ENCODE data around the gene GRK6.

DNA sequence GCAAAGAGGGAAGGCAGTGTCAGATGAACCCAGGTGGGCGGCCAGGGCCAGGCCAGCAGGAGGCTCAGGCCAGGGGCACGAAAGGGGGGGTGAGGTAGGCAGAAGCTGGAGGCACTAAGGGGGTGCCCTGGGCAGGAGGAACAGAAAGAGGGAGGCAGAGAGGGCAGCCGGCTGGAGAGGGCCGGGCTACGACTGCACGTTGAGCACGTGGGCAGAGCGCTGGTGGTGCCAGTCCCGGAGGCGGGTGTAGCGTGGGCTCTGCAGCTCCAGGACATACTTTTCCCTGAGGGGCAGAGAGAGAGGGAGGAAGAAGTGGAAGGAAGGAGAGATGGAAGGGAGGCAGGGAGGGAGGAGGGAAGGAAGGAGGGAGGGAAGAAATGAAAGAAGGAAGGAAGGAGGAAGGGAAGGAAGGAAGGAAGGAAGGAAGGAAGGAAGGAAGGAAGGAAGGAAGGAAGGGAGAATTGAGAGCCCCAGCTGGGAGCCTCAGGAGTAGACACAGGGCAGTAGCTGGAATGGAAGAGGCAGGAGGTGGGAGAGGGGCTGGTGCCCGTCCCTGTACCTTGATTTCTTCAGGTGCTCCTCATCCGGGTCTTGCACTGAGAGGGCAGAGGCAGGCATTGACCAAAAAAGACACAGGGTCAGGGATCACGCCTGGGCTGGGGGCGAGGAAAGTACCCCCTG is 64.0 kb downstream of the GRK6 start:
- TF ChIP-seq, protein P1, sequence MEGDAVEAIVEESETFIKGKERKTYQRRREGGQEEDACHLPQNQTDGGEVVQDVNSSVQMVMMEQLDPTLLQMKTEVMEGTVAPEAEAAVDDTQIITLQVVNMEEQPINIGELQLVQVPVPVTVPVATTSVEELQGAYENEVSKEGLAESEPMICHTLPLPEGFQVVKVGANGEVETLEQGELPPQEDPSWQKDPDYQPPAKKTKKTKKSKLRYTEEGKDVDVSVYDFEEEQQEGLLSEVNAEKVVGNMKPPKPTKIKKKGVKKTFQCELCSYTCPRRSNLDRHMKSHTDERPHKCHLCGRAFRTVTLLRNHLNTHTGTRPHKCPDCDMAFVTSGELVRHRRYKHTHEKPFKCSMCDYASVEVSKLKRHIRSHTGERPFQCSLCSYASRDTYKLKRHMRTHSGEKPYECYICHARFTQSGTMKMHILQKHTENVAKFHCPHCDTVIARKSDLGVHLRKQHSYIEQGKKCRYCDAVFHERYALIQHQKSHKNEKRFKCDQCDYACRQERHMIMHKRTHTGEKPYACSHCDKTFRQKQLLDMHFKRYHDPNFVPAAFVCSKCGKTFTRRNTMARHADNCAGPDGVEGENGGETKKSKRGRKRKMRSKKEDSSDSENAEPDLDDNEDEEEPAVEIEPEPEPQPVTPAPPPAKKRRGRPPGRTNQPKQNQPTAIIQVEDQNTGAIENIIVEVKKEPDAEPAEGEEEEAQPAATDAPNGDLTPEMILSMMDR (conservative IDR thresholded peaks at IDR 0.05; ENCODE audit: low read depth, low read length): no peak
- TF ChIP-seq POLR2A (IDR thresholded peaks at IDR 0.05; ENCODE audit: low read depth, low read length) (no peak), RFX5 (IDR thresholded peaks at IDR 0.05; ENCODE audit: low read depth, low read length) (no peak), FOS (IDR thresholded peaks at IDR 0.05; ENCODE audit: low read depth, low read length) (no peak), RAD21 (IDR thresholded peaks at IDR 0.05; ENCODE audit: low read length) (no peak), RCOR1 (IDR thresholded peaks at IDR 0.05; ENCODE audit: insufficient replicate concordance, low read length) (no peak), CEBPB (IDR thresholded peaks at IDR 0.05; ENCODE audit: low read depth, low read length) (no peak), BHLHE40 (IDR thresholded peaks at IDR 0.05; ENCODE audit: low read depth, low read length) (no peak)
- TF ChIP-seq, protein P2, sequence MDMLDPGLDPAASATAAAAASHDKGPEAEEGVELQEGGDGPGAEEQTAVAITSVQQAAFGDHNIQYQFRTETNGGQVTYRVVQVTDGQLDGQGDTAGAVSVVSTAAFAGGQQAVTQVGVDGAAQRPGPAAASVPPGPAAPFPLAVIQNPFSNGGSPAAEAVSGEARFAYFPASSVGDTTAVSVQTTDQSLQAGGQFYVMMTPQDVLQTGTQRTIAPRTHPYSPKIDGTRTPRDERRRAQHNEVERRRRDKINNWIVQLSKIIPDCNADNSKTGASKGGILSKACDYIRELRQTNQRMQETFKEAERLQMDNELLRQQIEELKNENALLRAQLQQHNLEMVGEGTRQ (IDR thresholded peaks at IDR 0.05; ENCODE audit: low read depth, low read length): no peak
- TF ChIP-seq, protein P3, sequence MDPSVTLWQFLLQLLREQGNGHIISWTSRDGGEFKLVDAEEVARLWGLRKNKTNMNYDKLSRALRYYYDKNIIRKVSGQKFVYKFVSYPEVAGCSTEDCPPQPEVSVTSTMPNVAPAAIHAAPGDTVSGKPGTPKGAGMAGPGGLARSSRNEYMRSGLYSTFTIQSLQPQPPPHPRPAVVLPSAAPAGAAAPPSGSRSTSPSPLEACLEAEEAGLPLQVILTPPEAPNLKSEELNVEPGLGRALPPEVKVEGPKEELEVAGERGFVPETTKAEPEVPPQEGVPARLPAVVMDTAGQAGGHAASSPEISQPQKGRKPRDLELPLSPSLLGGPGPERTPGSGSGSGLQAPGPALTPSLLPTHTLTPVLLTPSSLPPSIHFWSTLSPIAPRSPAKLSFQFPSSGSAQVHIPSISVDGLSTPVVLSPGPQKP (IDR thresholded peaks at IDR 0.05; ENCODE audit: borderline replicate concordance, low read depth, low read length): no peak
